ENCODE results near the gene ZNF169.

DNA sequence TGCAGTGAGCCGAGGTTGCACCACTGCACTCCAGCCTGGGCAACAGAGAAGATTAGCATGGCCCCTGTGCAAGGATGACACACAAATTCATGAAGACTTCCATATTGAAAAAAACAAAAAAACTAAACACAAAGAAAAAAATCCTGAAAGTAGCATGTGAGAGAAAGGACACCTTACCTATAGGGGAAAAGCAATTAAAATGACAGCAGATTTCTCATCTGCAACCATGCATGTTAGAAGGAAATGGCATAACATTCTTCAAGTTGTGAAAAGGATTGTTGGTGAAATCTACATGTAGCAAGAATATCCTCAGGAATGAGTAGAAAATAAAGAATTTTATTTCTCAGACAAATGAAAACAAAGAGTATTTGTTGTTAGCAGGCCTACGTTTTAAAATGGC lies 13.4 kb upstream of the ZNF169 start:
- TF ChIP-seq POLR2A (IDR thresholded peaks at IDR 0.05) = no peak
- TF ChIP-seq, protein P1, sequence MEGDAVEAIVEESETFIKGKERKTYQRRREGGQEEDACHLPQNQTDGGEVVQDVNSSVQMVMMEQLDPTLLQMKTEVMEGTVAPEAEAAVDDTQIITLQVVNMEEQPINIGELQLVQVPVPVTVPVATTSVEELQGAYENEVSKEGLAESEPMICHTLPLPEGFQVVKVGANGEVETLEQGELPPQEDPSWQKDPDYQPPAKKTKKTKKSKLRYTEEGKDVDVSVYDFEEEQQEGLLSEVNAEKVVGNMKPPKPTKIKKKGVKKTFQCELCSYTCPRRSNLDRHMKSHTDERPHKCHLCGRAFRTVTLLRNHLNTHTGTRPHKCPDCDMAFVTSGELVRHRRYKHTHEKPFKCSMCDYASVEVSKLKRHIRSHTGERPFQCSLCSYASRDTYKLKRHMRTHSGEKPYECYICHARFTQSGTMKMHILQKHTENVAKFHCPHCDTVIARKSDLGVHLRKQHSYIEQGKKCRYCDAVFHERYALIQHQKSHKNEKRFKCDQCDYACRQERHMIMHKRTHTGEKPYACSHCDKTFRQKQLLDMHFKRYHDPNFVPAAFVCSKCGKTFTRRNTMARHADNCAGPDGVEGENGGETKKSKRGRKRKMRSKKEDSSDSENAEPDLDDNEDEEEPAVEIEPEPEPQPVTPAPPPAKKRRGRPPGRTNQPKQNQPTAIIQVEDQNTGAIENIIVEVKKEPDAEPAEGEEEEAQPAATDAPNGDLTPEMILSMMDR (IDR thresholded peaks at IDR 0.05) = no peak

Data from vagina (tissue), 2 donors.